Loucy (cell line): ENCODE data around the gene SDHAF2.

Experiments used
- CTCF ChIP-seq: fragments of 200-600 bp; sonication (generic); conservative IDR thresholded peaks from 2 replicates; pipeline ENCODE4 v1.5.1; 2014; ENCODE audit warnings: mild to moderate bottlenecking, antibody characterized with exemption, low read length
- EZH2phosphoT487 ChIP-seq: fragments of 200-600 bp; IDR thresholded peaks from 2 replicates; pipeline ENCODE4 v1.6.1; 2018; ENCODE audit warnings: antibody characterized with exemption, mild to moderate bottlenecking, moderate library complexity, borderline replicate concordance

DNA sequence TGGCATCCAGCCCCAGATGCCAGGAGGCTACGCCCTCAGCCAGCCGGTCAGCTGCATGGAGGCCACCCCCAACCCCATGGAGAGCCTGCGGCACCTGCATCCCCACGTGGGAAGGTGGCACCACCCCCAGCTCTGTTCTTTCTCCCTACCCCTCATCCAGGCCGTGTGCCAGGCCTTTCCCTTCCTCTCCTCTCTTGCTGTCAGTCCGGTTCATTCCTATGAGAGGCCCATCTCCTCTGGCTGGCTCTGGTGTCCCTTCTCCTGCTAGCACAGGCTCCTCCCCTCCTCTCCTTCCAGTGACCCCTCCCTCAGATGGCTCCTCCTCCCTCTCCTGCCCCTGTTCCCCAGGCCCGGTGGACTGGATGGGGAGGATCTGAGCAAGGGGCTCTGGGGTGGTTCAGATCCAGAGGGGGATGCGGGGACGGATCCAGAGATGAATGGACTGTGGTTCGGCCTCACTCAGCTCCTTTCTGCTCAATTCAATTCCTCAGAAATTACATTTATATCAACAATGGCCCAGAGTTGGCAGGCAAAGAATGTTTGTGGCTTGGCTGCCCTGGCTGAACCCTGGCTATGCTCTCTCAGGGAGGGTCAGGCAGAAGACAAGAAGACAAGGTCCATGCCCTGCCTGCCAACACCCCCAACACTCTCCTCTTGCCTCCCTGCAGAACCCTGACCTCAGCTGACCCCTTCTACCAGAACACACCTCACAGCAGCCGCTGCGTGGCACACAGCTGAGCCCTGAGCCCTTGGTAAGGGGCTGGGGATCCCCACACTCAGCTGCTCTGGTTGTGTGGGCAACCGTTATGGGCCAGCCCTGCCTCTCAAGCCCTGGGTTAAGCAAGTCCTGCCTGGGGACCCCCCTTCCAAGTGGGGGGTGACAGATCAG, 60.2 kb downstream of the SDHAF2 start:
- TF ChIP-seq CTCF (no peak), EZH2phosphoT487 (no peak)
